ENCODE measurements around the gene CENPF. TPM values are rescaled to one million over a fixed set of nuclear protein-coding genes. Genes with fewer than 3 reads are reported as not detected.
"Not testable (repeated sequence)": the region's sequence is repeated elsewhere in the genome, so short reads cannot be mapped to it uniquely, and the experiment has no call there.

Gene CENPF
- total RNA-seq, result 10 to 100 TPM; 49.5 to 52.8 TPM

DNA sequence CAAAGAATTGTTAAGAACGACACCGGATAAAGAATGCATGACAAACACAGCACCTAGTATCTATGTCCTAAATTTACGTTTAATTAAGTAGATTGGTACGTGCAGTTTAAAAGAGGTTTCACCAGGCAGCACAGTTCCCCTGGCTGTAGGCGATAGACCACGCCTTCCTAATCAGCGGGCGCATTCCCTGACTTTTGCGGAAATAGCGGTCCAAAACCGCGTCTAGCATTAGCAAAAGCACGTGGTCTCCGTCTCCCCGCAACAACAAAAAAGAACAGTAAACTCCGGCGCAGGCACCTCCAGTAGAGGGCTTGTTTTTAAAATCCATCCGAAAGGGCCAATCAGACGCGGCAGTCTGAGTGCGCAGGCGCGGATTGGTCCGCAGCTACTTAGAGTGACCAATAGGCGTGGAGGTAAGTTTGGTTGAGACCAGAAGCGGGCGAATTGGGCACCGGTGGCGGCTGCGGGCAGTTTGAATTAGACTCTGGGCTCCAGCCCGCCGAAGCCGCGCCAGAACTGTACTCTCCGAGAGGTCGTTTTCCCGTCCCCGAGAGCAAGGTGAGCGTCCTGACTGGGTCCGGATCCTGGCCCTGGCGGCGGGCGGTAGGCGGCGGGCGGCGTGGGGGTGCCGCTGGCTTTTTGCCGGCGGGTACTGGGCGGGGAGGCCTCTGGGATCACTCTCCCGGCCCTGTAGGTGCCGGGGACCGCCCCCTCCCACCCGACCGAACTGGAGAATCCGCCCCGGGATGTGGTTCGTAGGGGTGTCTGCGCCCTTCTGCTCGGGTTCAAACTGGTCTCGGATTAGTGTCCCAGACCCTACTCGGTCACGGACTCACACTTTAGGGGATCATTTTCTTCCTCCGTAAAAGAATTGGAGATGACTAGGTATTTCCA, at the start of gene CENPF:
Gene CENPF, plus strand, starts transcription at position 432 of the 894 bp plus-strand sequence. CDS start 10,560 bp downstream, outside the sequence.
- POLR2A ChIA-PET, result interaction anchor here (0.7 kb wide), 1 partner anchor 1241 kb away, joined by 3 read pairs; no protein-coding TSS in a partner anchor
- CTCF ChIA-PET, result no interaction called here

GRCh38 chr1:214557952-214558735, 44.9 kb upstream of the CENPF start:
- POLR2A ChIA-PET, result no interaction called here

DNA sequence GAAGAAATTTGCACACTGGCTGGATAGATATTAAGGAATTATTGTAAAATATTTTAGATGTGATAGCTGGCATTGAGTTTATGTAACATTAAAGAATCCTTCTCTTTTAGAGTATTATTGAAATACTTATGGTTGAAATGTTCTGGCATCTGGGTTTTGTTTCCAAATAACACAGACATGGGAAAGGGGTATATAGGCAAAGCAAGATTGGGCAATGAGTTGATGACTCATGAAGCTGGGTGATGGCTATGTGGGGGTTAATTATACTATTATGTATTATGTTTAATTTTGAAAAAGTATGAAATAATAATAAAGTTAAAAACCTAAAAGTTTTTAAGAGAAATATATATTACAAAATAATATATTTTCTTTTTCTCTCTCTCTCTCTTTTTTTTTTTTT, 39.1 kb upstream of the CENPF start:
- ChIA-PET POLR2A (no interaction called here), CTCF (interaction anchor here (0.7 kb wide), 1 partner anchor 202 kb away, joined by 3 read pairs; no protein-coding TSS in a partner anchor)

More at GRCh38 chr1:214557952-214558735, 44.9 kb upstream of the CENPF start:
- CTCF ChIA-PET, result interaction anchor here (0.6 kb wide), 1 partner anchor 32 kb away, joined by 3 read pairs; no protein-coding TSS in a partner anchor

DNA sequence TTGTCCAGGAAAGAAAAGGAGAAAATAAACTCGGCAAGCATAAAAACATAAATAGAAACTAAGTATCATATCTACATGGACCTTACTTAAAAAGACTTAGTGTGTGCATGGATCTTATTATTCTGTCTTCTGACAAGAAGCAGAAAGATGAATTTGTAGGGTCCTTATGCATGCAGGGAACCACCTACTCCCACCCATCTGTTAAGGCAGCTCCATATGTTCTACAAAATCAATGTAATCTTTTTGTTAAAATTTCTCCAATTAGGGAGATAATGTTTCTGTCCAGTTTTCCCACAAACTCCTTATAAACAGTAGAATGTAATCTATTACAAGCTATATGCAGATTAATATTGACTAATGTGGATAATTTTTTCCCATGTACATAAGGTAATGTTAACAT, 37.7 kb upstream of the CENPF start:
- POLR2A ChIA-PET, result no interaction called here
- CTCF ChIA-PET, result no interaction called here

DNA sequence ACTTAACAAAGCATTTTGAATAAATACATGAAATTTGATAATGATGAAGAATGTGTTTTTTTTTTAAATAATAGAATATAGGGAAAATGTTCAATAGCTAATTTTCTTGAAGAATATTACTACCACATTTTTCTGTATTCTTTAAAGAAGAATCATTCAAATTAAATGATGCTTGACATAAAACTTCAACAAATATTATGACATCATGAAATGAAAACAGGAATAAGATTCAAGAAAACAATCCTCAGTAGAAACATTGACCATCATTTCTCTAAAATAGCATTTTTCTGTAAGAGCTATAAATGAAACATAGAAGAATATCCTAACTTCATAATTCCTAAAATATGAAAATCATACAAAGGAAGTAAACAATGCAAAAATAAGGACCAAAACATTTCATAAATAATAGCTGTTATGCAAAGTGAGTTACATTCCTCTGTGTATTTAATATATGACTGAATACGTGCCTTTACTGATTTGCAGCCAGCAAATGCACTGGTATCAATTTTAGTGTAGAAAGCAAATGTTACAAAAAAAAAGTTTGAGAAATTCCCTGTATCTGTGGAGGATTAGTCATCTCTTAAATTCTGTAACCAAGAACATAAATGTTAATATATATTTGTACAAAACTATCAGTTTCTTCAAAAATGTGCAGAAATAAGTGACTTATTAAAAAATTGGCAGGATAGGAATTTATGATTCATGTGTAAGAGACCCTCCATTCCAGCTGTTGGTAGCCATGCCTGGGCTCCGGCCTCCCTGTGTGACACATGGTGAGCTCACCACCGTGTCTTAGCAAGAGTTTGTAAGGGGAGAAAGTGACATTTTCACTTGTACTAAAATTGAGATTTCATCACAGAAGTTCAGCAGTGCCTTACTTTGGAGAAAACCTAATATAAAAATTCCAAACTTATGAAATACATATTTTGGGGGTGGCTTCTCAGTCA, 36.6 kb upstream of the CENPF start:
- ChIA-PET CTCF (no interaction called here), POLR2A (no interaction called here)

DNA sequence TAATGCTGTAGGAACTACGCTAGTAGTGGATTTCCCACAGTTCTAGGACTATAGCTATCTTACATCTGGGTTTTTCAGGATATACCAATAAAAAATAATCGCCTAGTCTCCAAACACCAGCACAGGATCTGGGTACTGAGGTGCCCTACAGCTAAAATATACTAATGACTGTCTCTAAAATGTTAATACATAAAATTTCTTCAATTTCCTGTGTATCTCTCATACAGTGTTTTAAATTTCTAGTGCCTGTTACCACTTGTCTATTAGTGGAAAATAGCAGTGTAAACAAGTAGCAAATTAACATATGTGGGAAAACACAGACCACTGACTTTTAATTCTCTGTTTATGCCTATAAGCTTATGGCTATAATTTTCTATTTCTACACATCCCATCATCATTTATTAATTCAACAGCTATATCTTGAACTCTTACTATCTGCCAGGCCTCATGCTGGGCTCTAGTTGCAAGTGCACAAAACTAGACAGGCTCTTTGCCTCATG, 35.5 kb upstream of the CENPF start:
- ChIA-PET POLR2A (no interaction called here), CTCF (interaction anchor here (0.6 kb wide), 1 partner anchor 60 kb away, joined by 3 read pairs; no protein-coding TSS in a partner anchor)

GRCh38 chr1:214568328-214568727, 34.7 kb upstream of the CENPF start:
- ChIA-PET POLR2A (no interaction called here), CTCF (interaction anchor here (0.6 kb wide), 1 partner anchor 255 kb away, joined by 3 read pairs; no protein-coding TSS in a partner anchor)

DNA sequence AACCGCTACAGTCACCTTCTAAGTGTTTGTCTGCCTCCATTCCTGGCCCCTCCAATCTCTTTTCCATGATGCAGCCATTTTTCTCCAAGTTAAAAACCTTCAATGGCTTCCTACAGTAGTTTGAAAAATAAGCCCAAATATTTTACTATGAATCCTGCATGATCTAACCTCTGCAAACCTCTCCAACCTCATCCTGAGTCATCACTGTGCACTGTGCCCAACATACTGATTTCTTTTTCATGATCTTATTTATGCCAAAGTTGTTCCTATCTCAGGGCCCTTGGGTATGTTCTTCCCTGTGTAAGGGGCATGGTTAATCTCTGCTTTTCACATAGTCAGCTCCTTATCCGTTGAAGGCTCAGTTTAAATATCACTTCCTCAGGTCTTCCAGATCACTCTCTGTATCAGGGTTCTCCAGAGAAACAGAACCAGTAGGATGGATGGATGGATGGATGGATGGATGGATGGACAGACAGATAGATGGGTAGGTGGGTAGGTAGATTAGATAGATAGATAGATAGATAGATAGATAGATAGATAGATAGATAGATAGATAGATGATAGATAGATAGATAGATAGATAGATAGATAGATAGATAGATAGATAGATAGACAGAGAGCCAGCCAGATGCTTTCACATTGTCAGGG, 33.5 kb upstream of the CENPF start:
- ChIA-PET POLR2A (no interaction called here), CTCF (no interaction called here)

DNA sequence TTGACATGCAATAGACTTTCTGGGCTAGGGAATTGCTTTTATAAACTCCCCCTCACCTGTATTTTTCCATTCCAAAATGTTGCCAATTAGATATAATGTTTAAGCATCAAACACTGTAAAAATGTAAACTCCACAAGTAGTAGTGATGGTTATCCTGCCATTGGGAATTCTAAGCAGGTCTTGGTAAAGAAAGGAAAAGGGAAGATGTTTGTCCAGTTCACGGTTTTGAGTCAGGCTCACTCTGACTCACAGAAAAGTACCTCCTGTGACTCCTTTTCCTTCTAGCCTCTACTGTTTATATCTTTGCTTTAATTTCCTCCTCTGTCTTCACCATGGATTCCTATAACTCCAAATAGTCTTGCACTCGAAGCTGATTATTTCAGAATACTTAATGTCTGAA, 32.6 kb upstream of the CENPF start:
- ChIA-PET POLR2A (no interaction called here), CTCF (no interaction called here)

DNA sequence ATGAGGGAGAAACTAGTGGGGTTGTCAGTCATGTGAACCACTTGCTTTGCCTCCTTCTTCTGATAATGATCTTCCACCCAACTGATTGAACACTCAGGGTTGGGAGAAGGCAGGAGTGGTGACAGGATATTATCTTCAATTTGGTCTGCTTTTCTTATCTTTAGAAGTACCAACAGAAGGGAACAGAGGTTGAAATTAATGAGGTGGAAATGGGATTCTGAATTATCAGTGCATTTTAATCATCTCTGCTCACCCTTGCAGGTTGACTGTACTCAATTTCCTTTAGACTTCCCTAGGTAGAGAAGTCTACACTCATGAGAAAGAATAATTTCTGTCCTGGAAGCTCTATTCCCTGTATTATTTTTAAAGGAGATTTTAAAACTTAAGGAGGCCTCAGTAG, 31.7 kb upstream of the CENPF start:
- POLR2A ChIA-PET, result no interaction called here
- CTCF ChIA-PET, result no interaction called here

- POLR2A ChIA-PET, result no interaction called here
- CTCF ChIA-PET, result interaction anchor here (0.7 kb wide), 1 partner anchor 8 kb away, joined by 5 read pairs; no protein-coding TSS in a partner anchor
Observed at GRCh38 chr1:214573386-214574318, 29.3 kb upstream of the CENPF start.

- POLR2A ChIA-PET, result no interaction called here
- CTCF ChIA-PET, result no interaction called here
Observed at GRCh38 chr1:214574598-214575411, 28.2 kb upstream of the CENPF start.

DNA sequence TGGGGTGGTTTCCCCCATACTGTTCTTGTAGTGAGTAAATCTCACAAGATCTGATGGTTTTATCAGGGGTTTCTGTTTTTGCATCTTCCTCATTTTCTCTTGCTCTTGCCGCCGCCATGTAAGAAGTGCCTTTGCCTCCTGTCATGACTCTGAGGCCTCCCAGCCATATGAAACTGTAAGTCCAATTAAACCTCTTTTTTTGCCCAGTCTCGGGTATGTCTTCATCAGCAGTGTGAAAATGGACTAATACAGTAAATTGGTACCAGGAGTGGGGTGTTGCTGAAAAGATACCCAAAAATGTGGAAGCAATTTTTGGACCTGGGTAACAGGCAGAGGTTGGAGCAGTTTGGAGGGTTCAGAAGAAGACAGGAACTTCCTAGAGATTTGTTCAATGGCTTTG, 26.9 kb upstream of the CENPF start:
- CTCF ChIA-PET, POLR2A ChIA-PET: not testable (repeated sequence)

DNA sequence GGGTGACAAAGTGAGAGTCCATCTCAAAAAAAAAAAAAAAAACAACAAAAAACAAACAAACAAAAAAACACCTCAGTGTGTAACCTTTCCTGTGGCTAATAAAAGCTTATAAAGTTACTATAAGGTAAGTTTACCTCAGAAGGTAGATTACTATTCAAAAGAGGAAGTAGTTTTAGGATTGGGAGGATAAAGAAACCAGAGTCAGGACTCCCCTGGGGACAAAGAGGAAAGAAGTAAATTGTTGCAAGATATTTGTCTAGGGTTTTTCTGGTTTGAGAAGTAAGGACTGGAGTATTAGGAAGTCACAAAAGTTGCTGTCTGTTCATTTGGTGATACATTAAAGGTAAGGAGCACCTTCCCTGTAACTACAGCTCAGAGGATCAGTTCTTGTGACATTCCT, 23.8 kb upstream of the CENPF start:
- CTCF ChIA-PET, result interaction anchor here (0.6 kb wide), 2 partner anchors 17 to 343 kb away, joined by 3 to 5 read pairs; no protein-coding TSS in a partner anchor
- POLR2A ChIA-PET, result no interaction called here

GRCh38 chr1:214581785-214582184, 21.2 kb upstream of the CENPF start:
- ChIA-PET CTCF (interaction anchor here (0.5 kb wide), 1 partner anchor 9 kb away, joined by 5 read pairs; no protein-coding TSS in a partner anchor), POLR2A (no interaction called here)

DNA sequence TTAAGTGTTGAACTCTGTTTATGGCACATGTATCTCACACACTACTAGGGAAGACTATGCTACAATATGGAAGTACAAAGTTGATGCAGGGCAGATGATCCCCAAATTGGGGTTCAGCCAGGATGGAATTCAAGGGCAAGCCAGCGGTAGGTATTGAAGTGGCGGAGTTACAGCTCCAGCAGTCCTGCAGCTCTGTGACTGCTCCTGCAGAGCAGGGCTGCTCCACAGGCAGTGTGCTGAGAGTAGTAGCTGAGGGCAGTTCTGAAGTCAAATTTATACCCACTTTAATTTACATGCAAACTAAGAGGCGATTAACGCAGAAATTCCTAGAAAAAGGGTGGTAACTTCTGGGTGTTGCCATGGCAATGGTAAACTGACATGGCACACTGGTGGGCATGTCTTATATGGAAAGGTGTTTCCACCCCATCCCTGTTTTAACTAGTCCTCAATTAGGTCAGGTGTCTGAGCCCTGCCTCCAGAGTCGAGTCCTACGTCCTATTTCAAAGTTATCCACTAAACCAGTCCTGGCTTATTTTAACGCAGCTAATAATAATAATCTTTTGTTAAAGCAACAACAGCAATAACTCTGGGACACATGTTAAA, 20.6 kb upstream of the CENPF start:
- CTCF ChIA-PET, result interaction anchor here (0.5 kb wide), 1 partner anchor 9 kb away, joined by 5 read pairs; no protein-coding TSS in a partner anchor
- POLR2A ChIA-PET, result no interaction called here
